Fibroblast of lung (primary cell): ENCODE results near the gene OSTN.
"Not testable (repeated sequence)": the region's sequence is repeated elsewhere in the genome, so short reads cannot be mapped to it uniquely, and the experiment has no call there.

ENCODE experiments used
- CTCF ChIP-seq, 2 donors: IDR thresholded peaks in 1 of 2; conservative IDR thresholded peaks in 1 of 2; 1 replicate in 1 of 2; 2 replicates in 1 of 2; pipeline ENCODE4 v1.5.1; 2011 to 2012; ENCODE audit warnings: low read length in 2 of 2, control low read depth in 1 of 2, inconsistent platforms in 1 of 2, low read depth in 1 of 2, mild to moderate bottlenecking in 1 of 2
- EZH2 ChIP-seq: IDR thresholded peaks from 2 replicates; pipeline ENCODE4 v1.5.1; 2012; ENCODE audit warnings: low read length, control low read depth, mild to moderate bottlenecking; ENCODE audit errors: missing control alignments

- not testable (repeated sequence) for TF ChIP-seq CTCF (conservative IDR thresholded peaks at IDR 0.05 in 1 of 2, IDR thresholded peaks at IDR 0.05 in 1 of 2; ENCODE audit: low read depth in 1 of 2, low read length in 2 of 2); EZH2
Observed at GRCh38 chr3:191185382-191185781, 13.7 kb upstream of the OSTN start.
